H1 (cell line): Measurements from ENCODE around the gene ITPK1. TPM values are rescaled to one million over a fixed set of nuclear protein-coding genes. Genes with fewer than 3 reads are reported as not detected.

Experiments
- EGR1 ChIP-seq: IDR thresholded peaks from 2 replicates; pipeline ENCODE4 v1.6.1; 2011; ENCODE audit warnings: low read depth, low read length, borderline replicate concordance
- SIX5 ChIP-seq: IDR thresholded peaks from 2 replicates; pipeline ENCODE4 v1.6.1; 2011; ENCODE audit warnings: mild to moderate bottlenecking, low read depth, low read length
- SRF ChIP-seq: IDR thresholded peaks from 2 replicates; pipeline ENCODE4 v1.6.1; 2011; ENCODE audit warnings: mild to moderate bottlenecking, low read depth, low read length, moderate library complexity
- polyA plus RNA-seq, 7 experiments: library from polyadenylated mRNA; depleted of rRNA in 3 of 7; stranded (reverse) in 5 of 7; unstranded in 2 of 7; fragments of >200 nt in 5 of 7; fragments of 200-250 nt in 2 of 7; gene quantifications; 1 replicate in 5 of 7; 2 replicates in 1 of 7; 4 replicates in 1 of 7; pipeline versions ENCODE4 v1.2.1 to v1.2.3, GENCODE V29; 2011 to 2013; ENCODE audit warnings: missing spikeins in 2 of 7, mixed read lengths in 2 of 7
- total RNA-seq: library from RNA; stranded (reverse); fragmentation: NEBNext Ultra II Directional; extraction: Animal tissue kit (Norgen Biotek cat#: 25700); gene quantifications from 2 replicates; pipeline ENCODE4 v1.2.1, GENCODE V29; 2021

ITPK1 gene
- total and polyA plus RNA-seq, 2 of the 8 experiments (the other 6 are each of a cell fraction or from before 2014, with no cell fraction given): 108 to 143 TPM

DNA sequence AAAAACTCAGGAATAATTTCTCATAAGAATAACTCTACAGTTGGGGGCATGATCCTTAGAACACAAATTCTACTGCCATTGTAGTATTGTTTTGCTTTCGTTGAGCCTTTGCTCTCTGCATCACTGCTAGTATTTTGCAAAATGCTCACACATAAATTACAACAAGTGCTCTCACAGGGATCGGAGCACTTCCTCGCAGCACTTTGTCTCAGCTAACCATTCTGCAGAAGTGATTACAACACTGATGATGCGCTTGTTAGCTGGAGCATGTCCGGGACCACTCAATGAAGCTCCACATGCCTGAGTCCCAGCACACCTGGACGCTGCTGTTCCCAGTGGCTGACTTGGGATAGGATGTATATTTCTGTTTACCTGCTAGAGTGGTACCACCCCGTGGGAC lies 37.4 kb upstream of the ITPK1 start (continued):
- TF ChIP-seq SRF: no peak
- no peak for TF ChIP-seq SIX5
- TF ChIP-seq EGR1: no peak
